ENCODE data around the gene RXRG.

Gene RXRG

DNA sequence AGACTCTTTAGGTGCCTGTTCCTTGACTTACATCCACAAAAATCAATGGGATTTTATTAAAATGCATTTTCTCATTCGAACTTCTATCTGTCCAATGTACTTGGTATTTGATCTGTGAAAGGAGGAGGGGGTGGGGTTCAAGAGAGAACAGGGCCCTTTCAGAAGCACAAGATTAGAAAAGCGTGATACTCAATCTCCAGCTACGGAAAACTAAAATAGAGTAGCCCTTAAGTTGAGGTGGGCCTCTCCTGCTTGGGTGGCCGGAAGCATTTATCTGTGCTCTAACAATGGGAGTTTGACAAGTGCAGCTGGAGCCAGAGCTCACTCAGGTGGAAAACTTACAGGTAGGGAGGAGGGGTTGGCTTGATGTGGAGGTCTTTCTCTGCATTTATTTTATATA lies 462 bp upstream of the RXRG start:
- no peak for DNase-seq

GRCh38 chr1:165443539-165444311 lies 1.2 kb downstream of the RXRG start:
- DNase-seq = no peak

DNA sequence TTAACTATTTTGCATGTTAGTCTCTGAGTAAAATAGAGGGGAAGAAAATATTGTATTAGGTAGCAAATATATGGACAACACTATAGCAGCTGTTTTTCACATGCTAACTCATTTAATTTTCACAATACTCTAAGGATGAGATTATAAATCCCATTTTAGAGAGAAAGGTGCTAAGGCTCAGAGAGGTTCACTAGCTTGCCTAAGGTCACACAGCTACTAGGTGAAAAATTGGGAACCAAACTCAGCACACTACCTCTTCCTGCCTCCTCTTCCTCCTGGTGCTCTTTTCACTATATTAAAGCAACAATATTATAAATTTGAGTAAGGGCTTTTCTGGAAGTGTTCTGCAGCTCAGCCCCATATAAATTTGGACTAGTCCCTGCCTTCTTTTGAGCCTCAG lies 2.3 kb downstream of the RXRG start:
- no peak for DNase-seq

GRCh38 chr1:165442053-165442452 lies 2.9 kb downstream of the RXRG start:
- no peak for DNase-seq

DNA sequence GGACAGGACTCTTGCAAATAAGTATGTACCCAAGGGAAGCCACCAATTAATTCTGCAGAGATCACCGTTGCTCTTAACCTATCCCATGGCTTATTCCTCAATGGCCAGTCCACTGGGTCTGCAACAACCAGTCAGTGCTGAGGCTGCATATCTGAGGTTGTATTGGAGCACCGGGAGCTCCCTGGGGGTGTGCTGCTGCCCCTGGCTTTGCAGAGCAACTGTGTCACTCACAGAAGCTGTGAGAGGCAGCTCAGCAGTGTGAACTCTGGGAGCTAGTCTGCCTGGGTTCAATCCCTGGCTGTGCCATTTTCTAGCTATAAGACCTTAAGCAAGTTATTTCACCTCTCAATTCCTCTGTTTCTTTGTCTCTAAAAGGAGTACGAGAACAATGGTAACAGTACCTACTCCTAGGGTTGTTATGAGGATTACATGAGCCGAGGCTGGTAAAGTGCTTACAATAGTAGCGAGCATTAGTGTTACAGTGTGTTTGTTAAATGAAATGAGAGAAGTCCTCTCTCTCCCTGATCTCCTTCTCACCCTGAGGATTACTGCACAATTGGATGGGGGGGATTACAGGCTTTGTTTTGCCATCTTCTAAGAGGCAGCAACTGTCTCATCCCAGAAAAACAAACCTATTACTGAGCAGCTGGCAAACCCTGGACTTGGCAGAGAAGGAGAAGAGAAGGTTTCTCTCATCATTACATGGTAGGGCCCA lies 3.6 kb downstream of the RXRG start:
- no peak for DNase-seq

- DNase-seq = no peak
Observed at GRCh38 chr1:165439330-165439729, 5.6 kb downstream of the RXRG start.

- DNase-seq = no peak
Observed at GRCh38 chr1:165436994-165437393, 7.9 kb downstream of the RXRG start.

DNA sequence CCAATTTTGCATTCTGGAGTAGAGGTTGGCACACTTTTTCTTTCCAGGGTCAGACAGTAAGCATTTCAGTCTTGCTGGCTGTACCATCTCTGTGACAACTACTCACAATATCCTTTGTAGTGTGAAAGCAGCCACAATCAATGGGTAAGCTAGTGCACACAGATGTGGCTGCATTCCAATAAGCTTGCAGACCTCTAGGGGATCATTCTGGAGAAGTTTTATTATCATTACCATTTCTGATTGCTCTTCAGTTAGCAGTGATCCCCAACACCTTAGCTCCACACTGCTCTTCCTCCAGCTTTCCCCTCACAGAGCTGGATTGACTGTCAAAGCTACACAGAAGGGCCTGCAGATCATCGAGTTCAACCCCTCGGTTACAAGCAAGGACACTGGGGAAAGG lies 9.1 kb downstream of the RXRG start:
- no peak for DNase-seq

- peak; percentile 78 for DNase-seq
Observed at GRCh38 chr1:165434281-165434680, 10.6 kb downstream of the RXRG start.

DNA sequence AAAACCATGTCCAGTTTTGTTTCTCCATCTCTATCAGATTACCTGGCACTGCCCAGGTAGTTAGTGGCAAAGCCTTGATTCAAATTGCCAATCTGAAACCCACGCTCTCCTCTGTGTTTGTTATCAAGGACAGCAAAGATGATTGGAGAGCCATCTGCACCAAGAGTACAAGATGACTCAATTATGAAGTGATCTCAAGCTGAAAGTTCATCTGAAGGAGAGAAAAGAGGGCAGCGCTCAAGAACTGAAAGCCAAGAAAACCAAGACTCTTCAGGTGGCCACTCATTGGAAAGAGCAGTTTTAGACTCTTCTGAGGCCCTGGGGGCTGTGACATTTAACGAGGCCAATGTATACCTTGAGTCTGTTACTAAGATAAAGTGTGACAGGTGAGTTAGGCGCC lies 13.8 kb downstream of the RXRG start:
- peak; percentile 36 for DNase-seq

- no peak for DNase-seq
Observed at GRCh38 chr1:165426745-165427144, 18.2 kb downstream of the RXRG start.

- DNase-seq = no peak
Observed at GRCh38 chr1:165425621-165426020, 19.3 kb downstream of the RXRG start.

- DNase-seq = no peak
Observed at GRCh38 chr1:165424454-165425216, 20.3 kb downstream of the RXRG start.

GRCh38 chr1:165423136-165423535 lies 21.8 kb downstream of the RXRG start:
- no peak for DNase-seq

GRCh38 chr1:165420655-165421054 lies 24.3 kb downstream of the RXRG start:
- DNase-seq = no peak

GRCh38 chr1:165419839-165420238 lies 25.1 kb downstream of the RXRG start:
- no peak for DNase-seq

DNA sequence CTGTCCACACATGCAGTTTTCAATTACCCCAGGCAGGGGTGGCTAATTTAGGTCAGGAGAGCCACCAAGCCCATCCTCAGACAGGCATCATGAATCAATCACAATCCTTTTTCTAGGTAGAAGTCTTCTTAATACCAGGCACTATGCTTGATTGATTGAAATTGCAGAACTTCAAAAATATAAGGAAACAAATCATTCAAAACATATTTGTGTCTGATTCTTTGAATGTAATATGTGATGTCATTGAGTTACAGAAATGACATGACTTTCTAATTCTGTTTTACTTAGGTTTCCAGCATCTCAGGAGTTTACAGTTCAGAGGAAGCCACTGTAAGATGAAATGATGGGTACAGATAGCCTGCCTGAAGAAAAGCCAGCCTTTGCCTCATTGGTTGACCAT lies 26.7 kb downstream of the RXRG start:
- DNase-seq = no peak

DNA sequence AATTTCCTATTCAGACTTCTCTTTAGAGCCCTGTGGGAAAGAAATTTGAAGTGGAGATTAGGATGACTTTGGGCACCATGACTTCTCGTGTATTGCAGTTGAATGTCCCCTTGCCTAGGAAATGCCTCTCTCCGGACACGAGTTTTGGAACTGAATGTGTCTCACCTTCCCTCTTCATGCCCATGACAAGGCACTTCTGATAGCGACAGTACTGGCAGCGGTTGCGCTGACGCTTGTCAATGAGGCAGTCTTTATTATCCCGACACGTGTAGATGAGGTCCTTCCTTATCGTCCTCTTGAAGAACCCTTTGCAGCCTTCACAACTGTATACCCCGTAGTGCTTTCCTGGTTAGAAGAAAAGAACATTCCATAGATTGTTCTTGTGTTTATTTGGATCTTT lies 28.1 kb downstream of the RXRG start:
- DNase-seq = no peak

DNA sequence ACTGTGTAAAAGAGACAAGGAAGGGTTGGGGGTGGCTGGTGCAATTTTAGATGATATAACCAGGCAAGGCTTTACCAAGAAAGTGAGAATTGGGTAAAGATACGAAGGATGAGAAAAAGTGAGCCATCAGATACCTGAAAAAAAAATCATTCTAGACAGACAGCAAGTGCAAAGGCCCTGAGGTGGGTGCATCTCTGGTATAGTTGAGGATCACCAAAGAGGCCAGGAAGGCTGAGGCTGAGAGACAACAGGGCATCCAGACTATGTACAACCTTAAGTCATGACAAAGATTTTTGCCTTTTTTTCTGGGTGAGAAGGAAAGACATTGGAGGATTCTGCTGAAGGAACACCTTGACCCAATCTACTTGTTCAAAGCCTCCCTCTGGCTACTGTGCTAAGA lies 29.9 kb downstream of the RXRG start:
- DNase-seq = no peak

GRCh38 chr1:165414620-165415019 lies 30.3 kb downstream of the RXRG start:
- no peak for DNase-seq

DNA sequence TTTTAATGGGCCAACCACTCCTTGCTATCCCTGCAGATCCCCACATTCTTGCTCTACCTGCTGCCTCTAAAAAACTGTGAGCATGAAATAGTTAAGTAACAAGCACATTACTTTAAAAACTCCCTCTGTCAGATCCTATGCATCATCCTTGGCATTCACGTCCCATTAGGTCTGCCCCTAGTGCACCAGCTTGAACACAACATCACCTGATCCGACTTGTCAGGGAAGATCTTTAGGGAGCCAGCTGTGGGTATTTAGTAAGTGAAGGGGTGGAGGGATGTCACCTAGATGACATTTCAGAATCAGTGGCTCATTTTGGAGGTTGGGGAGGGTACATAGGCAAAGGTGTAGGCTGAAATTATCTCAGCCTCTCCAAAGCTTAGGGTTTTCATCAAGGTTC lies 33.5 kb downstream of the RXRG start:
- no peak for DNase-seq

DNA sequence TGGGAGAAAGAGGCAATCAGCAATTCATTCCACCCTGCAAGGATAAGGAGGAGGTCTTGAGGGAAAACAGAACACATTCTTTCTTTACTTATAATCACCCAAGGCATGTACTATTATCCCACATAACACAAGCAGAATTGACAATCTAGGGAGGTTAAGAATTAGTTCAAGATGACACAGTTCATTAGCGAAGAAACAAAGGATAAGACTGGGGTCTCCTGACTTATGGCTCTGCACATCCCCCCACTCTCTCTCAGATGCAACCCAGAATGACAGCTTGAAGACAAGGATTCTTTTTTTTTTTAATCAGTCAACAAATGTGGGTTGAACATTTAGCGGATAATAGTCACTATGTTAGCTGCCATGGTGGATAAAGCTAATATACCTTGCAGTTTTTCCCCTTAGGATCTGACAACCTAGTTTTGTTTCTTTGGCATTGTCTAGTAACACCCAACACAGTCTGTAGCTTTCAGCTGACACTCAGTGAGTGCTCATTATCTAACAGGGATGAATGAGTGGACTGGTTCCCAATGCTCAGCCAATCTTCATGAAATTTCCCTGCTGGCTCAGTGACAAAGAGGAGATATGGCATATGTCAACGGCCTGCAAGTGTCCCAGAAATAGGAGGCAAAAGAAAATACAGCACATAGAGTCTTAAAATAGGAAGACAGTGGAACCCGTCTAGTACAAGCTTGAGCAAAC lies 35.1 kb downstream of the RXRG start:
- DNase-seq = no peak

- no peak for DNase-seq
Observed at GRCh38 chr1:165408518-165408917, 36.4 kb downstream of the RXRG start.

Data from DMS79 treated with DMSO at 0.1 percent for 48 hours (cell line).